Measurements from ENCODE around the gene ALDH1A1.
"Not testable (repeated sequence)": the region's sequence is repeated elsewhere in the genome, so short reads cannot be mapped to it uniquely, and the experiment has no call there.

The ALDH1A1 gene

DNA sequence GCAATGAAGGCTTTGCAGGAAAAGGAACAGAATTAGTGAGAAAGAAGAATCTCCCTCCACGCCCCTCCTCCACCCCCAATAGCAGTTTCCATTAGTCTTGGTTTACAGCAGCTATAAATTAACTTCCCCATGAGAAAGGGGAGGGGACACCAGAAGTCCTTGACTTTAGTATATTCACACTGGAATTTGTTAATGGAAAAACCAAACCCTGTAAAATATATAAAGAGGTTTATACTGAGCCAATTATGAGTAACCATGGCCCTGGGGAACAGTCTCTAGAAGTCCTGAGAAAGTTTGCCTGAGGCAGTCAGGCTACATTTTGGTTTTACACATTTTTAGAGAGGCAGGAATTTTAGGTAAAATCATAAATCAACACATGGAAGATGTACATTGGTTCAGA lies 88.5 kb downstream of the ALDH1A1 start:
- TF ChIP-seq CTCF (IDR thresholded peaks at IDR 0.05; ENCODE audit: insufficient read depth, low read length, poor library complexity, severe bottlenecking), result no peak

GRCh38 chr9:72863456-72864094 lies 89.3 kb downstream of the ALDH1A1 start:
- TF ChIP-seq CTCF (IDR thresholded peaks at IDR 0.05; ENCODE audit: insufficient read depth, low read length, poor library complexity, severe bottlenecking), result no peak
- DNase-seq (ENCODE audit: extremely low read depth, insufficient read length), result no peak
- H3K27me3 ChIP-seq (replicated peaks; ENCODE audit: control insufficient read depth, insufficient read depth, low read length), result no peaks in the 10 kb centered on the region
- no peak overlapping the region for H3K4me3 ChIP-seq (replicated peaks; ENCODE audit: low read depth, low read length)
- no peaks in the 10 kb centered on the region for H3K36me3 ChIP-seq (ENCODE audit: control insufficient read depth, insufficient read depth, low read length)

More for the DNA sequence above, 88.5 kb downstream of the ALDH1A1 start:
- H3K36me3 ChIP-seq (ENCODE audit: control insufficient read depth, insufficient read depth, low read length), result no peaks in the 10 kb centered on the region
- no peak for DNase-seq (ENCODE audit: extremely low read depth, insufficient read length)
- no peaks in the 10 kb centered on the region for H3K27me3 ChIP-seq (replicated peaks; ENCODE audit: control insufficient read depth, insufficient read depth, low read length)
- no peak overlapping the region for H3K4me3 ChIP-seq (replicated peaks; ENCODE audit: low read depth, low read length)

- not testable (repeated sequence) for H3K27me3 ChIP-seq (replicated peaks; ENCODE audit: control insufficient read depth, insufficient read depth, low read length); DNase-seq (ENCODE audit: extremely low read depth, insufficient read length); H3K36me3 ChIP-seq (ENCODE audit: control insufficient read depth, insufficient read depth, low read length); H3K4me3 ChIP-seq (replicated peaks; ENCODE audit: low read depth, low read length)
These were observed 90.1 kb downstream of the ALDH1A1 start for GRCh38 chr9:72862788-72863187.

- Histone ChIP-seq H3K36me3 (ENCODE audit: control insufficient read depth, insufficient read depth, low read length) (no peaks in the 10 kb centered on the region), H3K4me3 (replicated peaks; ENCODE audit: low read depth, low read length) (no peak overlapping the region), H3K27me3 (replicated peaks; ENCODE audit: control insufficient read depth, insufficient read depth, low read length) (no peaks in the 10 kb centered on the region)
- DNase-seq (ENCODE audit: extremely low read depth, insufficient read length), result no peak
- no peak for TF ChIP-seq CTCF (IDR thresholded peaks at IDR 0.05; ENCODE audit: insufficient read depth, low read length, poor library complexity, severe bottlenecking)
These were observed 94.6 kb downstream of the ALDH1A1 start for GRCh38 chr9:72858089-72858912.

DNA sequence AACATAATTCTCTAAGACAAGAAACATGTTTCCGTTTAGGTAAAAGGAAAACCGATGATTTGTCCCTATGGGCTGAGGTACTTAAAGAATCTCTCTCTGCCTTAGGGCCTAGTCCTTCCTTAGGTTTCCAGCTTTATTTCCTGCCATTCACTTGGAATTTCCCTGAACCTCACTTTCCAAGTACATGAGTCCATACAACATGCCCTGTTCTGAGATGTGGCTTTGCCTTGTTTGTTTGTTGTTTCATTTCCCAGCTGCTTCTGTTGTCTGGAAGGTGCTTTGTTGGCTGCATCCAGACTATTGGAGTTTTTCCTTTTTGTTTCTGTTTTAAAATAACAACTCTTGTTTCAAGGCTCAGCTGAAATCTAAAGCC lies 95.2 kb downstream of the ALDH1A1 start:
- no peak for DNase-seq (ENCODE audit: extremely low read depth, insufficient read length)
- H3K4me3 ChIP-seq (replicated peaks; ENCODE audit: low read depth, low read length), result no peak overlapping the region
- H3K27me3 ChIP-seq (replicated peaks; ENCODE audit: control insufficient read depth, insufficient read depth, low read length), result no peaks in the 10 kb centered on the region
- no peaks in the 10 kb centered on the region for H3K36me3 ChIP-seq (ENCODE audit: control insufficient read depth, insufficient read depth, low read length)
- no peak for TF ChIP-seq CTCF (IDR thresholded peaks at IDR 0.05; ENCODE audit: insufficient read depth, low read length, poor library complexity, severe bottlenecking)

DNA sequence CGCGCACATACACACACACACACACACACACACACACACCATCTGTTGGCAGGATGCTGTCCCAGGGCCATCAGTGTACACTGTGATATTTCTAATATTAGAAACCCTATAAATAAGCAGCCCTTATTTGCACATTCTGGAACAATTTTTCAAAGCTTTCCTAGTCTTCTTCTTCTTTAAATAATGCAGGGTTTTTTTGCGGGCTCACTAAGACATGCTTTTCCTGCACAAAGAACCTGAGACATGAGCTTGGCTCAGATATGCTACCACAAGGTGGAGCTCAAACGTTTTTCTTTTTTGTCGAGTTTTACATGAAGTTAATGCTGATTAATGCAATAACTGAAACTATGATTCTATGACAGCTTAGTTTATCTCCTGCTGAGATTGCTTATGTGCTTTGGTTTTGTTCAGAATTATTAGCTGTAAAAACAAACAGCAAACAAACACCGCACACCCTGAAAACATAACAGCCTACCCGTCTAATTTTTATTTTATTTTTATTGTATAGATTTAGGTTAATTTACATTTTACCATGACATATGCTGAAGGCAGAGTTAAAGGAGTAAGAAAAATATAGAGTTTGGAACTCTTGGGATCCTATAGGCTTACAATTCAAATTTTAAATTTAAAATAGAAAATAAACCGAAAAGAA lies 95.8 kb downstream of the ALDH1A1 start:
- no peaks in the 10 kb centered on the region for H3K36me3 ChIP-seq (ENCODE audit: control insufficient read depth, insufficient read depth, low read length)
- TF ChIP-seq CTCF (IDR thresholded peaks at IDR 0.05; ENCODE audit: insufficient read depth, low read length, poor library complexity, severe bottlenecking), result peak; percentile 56
- H3K27me3 ChIP-seq (replicated peaks; ENCODE audit: control insufficient read depth, insufficient read depth, low read length), result no peaks in the 10 kb centered on the region
- DNase-seq (ENCODE audit: extremely low read depth, insufficient read length), result no peak
- no peak overlapping the region for H3K4me3 ChIP-seq (replicated peaks; ENCODE audit: low read depth, low read length)
